ENCODE results near the gene N4BP2L2.

Gene N4BP2L2

DNA sequence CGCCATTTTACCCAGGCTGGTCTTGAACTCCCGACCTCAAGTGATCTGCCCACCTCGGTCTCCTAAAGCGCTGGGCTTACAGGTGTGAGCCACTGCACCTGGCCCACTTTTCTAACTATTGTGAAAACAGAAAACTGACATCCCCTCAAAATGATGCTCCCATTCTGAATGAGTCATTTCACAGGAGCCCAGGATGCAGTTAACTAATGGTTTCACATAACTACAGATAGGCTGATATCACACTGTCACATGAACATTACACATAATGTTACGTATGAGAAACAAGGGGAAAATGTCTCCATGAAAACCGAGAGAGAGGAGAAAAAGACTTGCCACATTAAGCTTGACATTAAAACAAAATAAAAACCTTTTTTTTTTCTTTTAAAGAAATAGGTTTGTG is 37.5 kb downstream of the N4BP2L2 start:
- no peaks in the 10 kb centered on the region for H3K36me3 ChIP-seq (ENCODE audit: control insufficient read depth in 2 of 2, insufficient read depth in 2 of 2, low read length in 2 of 2)
- H3K4me1 ChIP-seq (ENCODE audit: control insufficient read depth in 2 of 2, insufficient read depth in 2 of 2, low read length in 2 of 2) = no peaks in the 10 kb centered on the region
- no peak overlapping the region for H3K27ac ChIP-seq (ENCODE audit: low read depth in 2 of 2, low read length in 2 of 2)
- no peak overlapping the region for H3K9ac ChIP-seq (ENCODE audit: low read depth in 1 of 2, low read length in 2 of 2)
- H3K27me3 ChIP-seq (ENCODE audit: control insufficient read depth in 2 of 2, insufficient read depth in 2 of 2, low read length in 2 of 2) = no peaks in the 10 kb centered on the region
- no peaks in the 10 kb centered on the region for H3K9me3 ChIP-seq (ENCODE audit: control insufficient read depth in 2 of 2, low read length in 2 of 2)
- H3K4me3 ChIP-seq (ENCODE audit: low read length in 2 of 2) = no peak overlapping the region

GRCh38 chr13:32499538-32500210 is 38.9 kb downstream of the N4BP2L2 start:
- Histone ChIP-seq H3K9ac (ENCODE audit: low read depth in 1 of 2, low read length in 2 of 2) (no peak overlapping the region), H3K36me3 (ENCODE audit: control insufficient read depth in 2 of 2, insufficient read depth in 2 of 2, low read length in 2 of 2) (no peaks in the 10 kb centered on the region), H3K9me3 (ENCODE audit: control insufficient read depth in 2 of 2, low read length in 2 of 2) (no peaks in the 10 kb centered on the region), H3K27me3 (ENCODE audit: control insufficient read depth in 2 of 2, insufficient read depth in 2 of 2, low read length in 2 of 2) (no peaks in the 10 kb centered on the region), H3K27ac (ENCODE audit: low read depth in 2 of 2, low read length in 2 of 2) (no peak overlapping the region), H3K4me3 (ENCODE audit: low read length in 2 of 2) (no peak overlapping the region), H3K4me1 (ENCODE audit: control insufficient read depth in 2 of 2, insufficient read depth in 2 of 2, low read length in 2 of 2) (no peaks in the 10 kb centered on the region)

- Histone ChIP-seq H3K9ac (ENCODE audit: low read depth in 1 of 2, low read length in 2 of 2) (no peak overlapping the region), H3K4me3 (ENCODE audit: low read length in 2 of 2) (no peak overlapping the region), H3K36me3 (ENCODE audit: control insufficient read depth in 2 of 2, insufficient read depth in 2 of 2, low read length in 2 of 2) (no peaks in the 10 kb centered on the region), H3K27ac (ENCODE audit: low read depth in 2 of 2, low read length in 2 of 2) (no peak overlapping the region), H3K27me3 (ENCODE audit: control insufficient read depth in 2 of 2, insufficient read depth in 2 of 2, low read length in 2 of 2) (no peaks in the 10 kb centered on the region), H3K9me3 (ENCODE audit: control insufficient read depth in 2 of 2, low read length in 2 of 2) (no peaks in the 10 kb centered on the region), H3K4me1 (ENCODE audit: control insufficient read depth in 2 of 2, insufficient read depth in 2 of 2, low read length in 2 of 2) (no peaks in the 10 kb centered on the region)
Measured at GRCh38 chr13:32497589-32497988, 41.0 kb downstream of the N4BP2L2 start.

GRCh38 chr13:32496599-32497160 is 41.9 kb downstream of the N4BP2L2 start:
- Histone ChIP-seq H3K4me1 (ENCODE audit: control insufficient read depth in 2 of 2, insufficient read depth in 2 of 2, low read length in 2 of 2) (no peaks in the 10 kb centered on the region), H3K36me3 (ENCODE audit: control insufficient read depth in 2 of 2, insufficient read depth in 2 of 2, low read length in 2 of 2) (no peaks in the 10 kb centered on the region), H3K27me3 (ENCODE audit: control insufficient read depth in 2 of 2, insufficient read depth in 2 of 2, low read length in 2 of 2) (no peaks in the 10 kb centered on the region), H3K27ac (ENCODE audit: low read depth in 2 of 2, low read length in 2 of 2) (no peak overlapping the region), H3K9ac (ENCODE audit: low read depth in 1 of 2, low read length in 2 of 2) (no peak overlapping the region), H3K9me3 (ENCODE audit: control insufficient read depth in 2 of 2, low read length in 2 of 2) (no peaks in the 10 kb centered on the region), H3K4me3 (ENCODE audit: low read length in 2 of 2) (no peak overlapping the region)

GRCh38 chr13:32495841-32496240 is 42.8 kb downstream of the N4BP2L2 start:
- Histone ChIP-seq H3K27ac (ENCODE audit: low read depth in 2 of 2, low read length in 2 of 2) (no peak overlapping the region), H3K4me3 (ENCODE audit: low read length in 2 of 2) (no peak overlapping the region), H3K36me3 (ENCODE audit: control insufficient read depth in 2 of 2, insufficient read depth in 2 of 2, low read length in 2 of 2) (no peaks in the 10 kb centered on the region), H3K9ac (ENCODE audit: low read depth in 1 of 2, low read length in 2 of 2) (no peak overlapping the region), H3K9me3 (ENCODE audit: control insufficient read depth in 2 of 2, low read length in 2 of 2) (no peaks in the 10 kb centered on the region), H3K27me3 (ENCODE audit: control insufficient read depth in 2 of 2, insufficient read depth in 2 of 2, low read length in 2 of 2) (no peaks in the 10 kb centered on the region), H3K4me1 (ENCODE audit: control insufficient read depth in 2 of 2, insufficient read depth in 2 of 2, low read length in 2 of 2) (no peaks in the 10 kb centered on the region)

- H3K9me3 ChIP-seq (ENCODE audit: control insufficient read depth in 2 of 2, low read length in 2 of 2) = no peaks in the 10 kb centered on the region
- H3K27ac ChIP-seq (ENCODE audit: low read depth in 2 of 2, low read length in 2 of 2) = no peak overlapping the region
- no peak overlapping the region for H3K9ac ChIP-seq (ENCODE audit: low read depth in 1 of 2, low read length in 2 of 2)
- H3K36me3 ChIP-seq (ENCODE audit: control insufficient read depth in 2 of 2, insufficient read depth in 2 of 2, low read length in 2 of 2) = no peaks in the 10 kb centered on the region
- no peak overlapping the region for H3K4me3 ChIP-seq (ENCODE audit: low read length in 2 of 2)
- no peaks in the 10 kb centered on the region for H3K4me1 ChIP-seq (ENCODE audit: control insufficient read depth in 2 of 2, insufficient read depth in 2 of 2, low read length in 2 of 2)
- H3K27me3 ChIP-seq (ENCODE audit: control insufficient read depth in 2 of 2, insufficient read depth in 2 of 2, low read length in 2 of 2) = no peaks in the 10 kb centered on the region
Measured at GRCh38 chr13:32495429-32495828, 43.2 kb downstream of the N4BP2L2 start.

DNA sequence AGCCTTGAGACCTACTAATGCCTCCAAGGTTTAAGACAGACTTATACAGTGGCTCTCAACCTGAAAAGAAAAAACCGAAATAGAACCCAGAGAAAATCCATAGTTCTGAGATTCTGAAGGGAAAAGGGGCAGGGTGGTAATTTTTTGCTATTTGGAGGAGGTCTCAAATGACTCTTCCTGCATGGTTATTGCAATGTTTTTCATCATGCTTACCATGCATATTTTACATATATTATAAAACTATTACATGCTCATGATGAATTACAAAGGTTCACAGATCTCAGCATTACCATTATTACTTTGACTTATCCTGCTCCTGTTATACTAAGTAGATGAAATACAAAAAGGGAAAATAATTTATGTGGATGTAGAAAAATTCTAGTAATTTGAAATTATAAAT is 47.6 kb downstream of the N4BP2L2 start:
- no peaks in the 10 kb centered on the region for H3K4me1 ChIP-seq (ENCODE audit: control insufficient read depth in 2 of 2, insufficient read depth in 2 of 2, low read length in 2 of 2)
- H3K27me3 ChIP-seq (ENCODE audit: control insufficient read depth in 2 of 2, insufficient read depth in 2 of 2, low read length in 2 of 2) = no peaks in the 10 kb centered on the region
- H3K9me3 ChIP-seq (ENCODE audit: control insufficient read depth in 2 of 2, low read length in 2 of 2) = no peaks in the 10 kb centered on the region
- H3K36me3 ChIP-seq (ENCODE audit: control insufficient read depth in 2 of 2, insufficient read depth in 2 of 2, low read length in 2 of 2) = no peaks in the 10 kb centered on the region
- no peak overlapping the region for H3K9ac ChIP-seq (ENCODE audit: low read depth in 1 of 2, low read length in 2 of 2)
- H3K4me3 ChIP-seq (ENCODE audit: low read length in 2 of 2) = no peak overlapping the region
- no peak overlapping the region for H3K27ac ChIP-seq (ENCODE audit: low read depth in 2 of 2, low read length in 2 of 2)

DNA sequence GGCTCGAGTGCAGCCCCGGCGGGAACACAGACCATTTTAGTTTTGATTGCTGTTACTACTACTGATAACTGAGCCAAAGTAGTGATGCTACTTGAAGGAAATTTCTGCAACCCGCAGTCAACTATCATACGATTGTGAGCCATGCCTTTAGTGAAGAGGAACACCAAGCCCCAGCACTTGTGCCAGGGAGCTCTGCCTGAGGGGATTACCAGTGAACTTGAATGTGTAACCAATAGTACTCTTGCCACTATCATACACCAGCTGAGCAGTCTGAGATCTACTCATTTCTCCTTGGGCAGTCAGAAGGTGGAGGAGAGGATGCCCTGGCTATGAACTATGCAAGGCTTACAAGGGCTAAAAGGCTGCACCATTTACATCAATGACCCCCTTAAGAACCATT is 61.7 kb downstream of the N4BP2L2 start:
- Histone ChIP-seq H3K4me1 (ENCODE audit: control insufficient read depth in 2 of 2, insufficient read depth in 2 of 2, low read length in 2 of 2) (peaks cover 0 to 4% of the 10 kb centered on the region in 2 donors), H3K4me3 (ENCODE audit: low read length in 2 of 2) (no peak overlapping the region), H3K9ac (ENCODE audit: low read depth in 1 of 2, low read length in 2 of 2) (no peak overlapping the region), H3K27ac (ENCODE audit: low read depth in 2 of 2, low read length in 2 of 2) (no peak overlapping the region), H3K36me3 (ENCODE audit: control insufficient read depth in 2 of 2, insufficient read depth in 2 of 2, low read length in 2 of 2) (no peaks in the 10 kb centered on the region), H3K27me3 (ENCODE audit: control insufficient read depth in 2 of 2, insufficient read depth in 2 of 2, low read length in 2 of 2) (no peaks in the 10 kb centered on the region), H3K9me3 (ENCODE audit: control insufficient read depth in 2 of 2, low read length in 2 of 2) (no peaks in the 10 kb centered on the region)

- Histone ChIP-seq H3K4me1 (ENCODE audit: control insufficient read depth in 2 of 2, insufficient read depth in 2 of 2, low read length in 2 of 2) (peaks cover 0 to 4% of the 10 kb centered on the region in 2 donors), H3K27ac (ENCODE audit: low read depth in 2 of 2, low read length in 2 of 2) (no peak overlapping the region), H3K9me3 (ENCODE audit: control insufficient read depth in 2 of 2, low read length in 2 of 2) (no peaks in the 10 kb centered on the region)
Measured at GRCh38 chr13:32476021-32476731, 62.4 kb downstream of the N4BP2L2 start.

GRCh38 chr13:32474999-32475792 is 63.4 kb downstream of the N4BP2L2 start:
- no peaks in the 10 kb centered on the region for H3K36me3 ChIP-seq (ENCODE audit: control insufficient read depth in 2 of 2, insufficient read depth in 2 of 2, low read length in 2 of 2)
- H3K27me3 ChIP-seq (ENCODE audit: control insufficient read depth in 2 of 2, insufficient read depth in 2 of 2, low read length in 2 of 2) = no peaks in the 10 kb centered on the region
- H3K27ac ChIP-seq (ENCODE audit: low read depth in 2 of 2, low read length in 2 of 2) = no peak overlapping the region
- H3K4me1 ChIP-seq (ENCODE audit: control insufficient read depth in 2 of 2, insufficient read depth in 2 of 2, low read length in 2 of 2) = peaks cover 0 to 4% of the 10 kb centered on the region in 2 donors
- no peak overlapping the region for H3K4me3 ChIP-seq (ENCODE audit: low read length in 2 of 2)
- no peak overlapping the region for H3K9ac ChIP-seq (ENCODE audit: low read depth in 1 of 2, low read length in 2 of 2)
- no peaks in the 10 kb centered on the region for H3K9me3 ChIP-seq (ENCODE audit: control insufficient read depth in 2 of 2, low read length in 2 of 2)

More at GRCh38 chr13:32476021-32476731, 62.4 kb downstream of the N4BP2L2 start:
- Histone ChIP-seq H3K4me3 (ENCODE audit: low read length in 2 of 2) (no peak overlapping the region), H3K36me3 (ENCODE audit: control insufficient read depth in 2 of 2, insufficient read depth in 2 of 2, low read length in 2 of 2) (no peaks in the 10 kb centered on the region), H3K27me3 (ENCODE audit: control insufficient read depth in 2 of 2, insufficient read depth in 2 of 2, low read length in 2 of 2) (no peaks in the 10 kb centered on the region), H3K9ac (ENCODE audit: low read depth in 1 of 2, low read length in 2 of 2) (no peak overlapping the region)

All from mucosa of rectum (tissue), 2 donors.